Karpas-422 (cell line): ENCODE data around the gene DEFB132. TPM values are rescaled to one million over a fixed set of nuclear protein-coding genes. Genes with fewer than 3 reads are reported as not detected.

Experiments
- DNase-seq: peaks from one replicate; pipeline ENCODE4 v3.0.0-alpha.2; 2015
- H2AFZ ChIP-seq: fragments of 200-600 bp; sonication (generic); 2 replicates; pipeline ENCODE4 v1.6.1; 2014; ENCODE audit warnings: antibody characterized with exemption, low read length, mixed read lengths
- H3K27ac ChIP-seq: fragments of 200-600 bp; sonication (generic); 2 replicates; pipeline ENCODE4 v1.5.1; 2014; ENCODE audit warnings: mild to moderate bottlenecking, low read length, moderate library complexity
- H3K27me3 ChIP-seq: fragments of 200-600 bp; sonication (generic); 2 replicates; pipeline ENCODE4 v1.6.1; 2014; ENCODE audit warnings: low read length, mixed read lengths
- H3K36me3 ChIP-seq: fragments of 200-600 bp; sonication (generic); 2 replicates; pipeline ENCODE4 v1.6.1; 2014; ENCODE audit warnings: low read length, mixed read lengths; ENCODE audit not compliant: insufficient read depth
- H3K4me1 ChIP-seq: fragments of 200-600 bp; sonication (generic); 2 replicates; pipeline ENCODE4 v1.6.1; 2014; ENCODE audit warnings: mild to moderate bottlenecking, low read length, mixed read lengths
- H3K4me2 ChIP-seq: fragments of 200-600 bp; sonication (generic); 2 replicates; pipeline ENCODE4 v1.6.1; 2014; ENCODE audit warnings: low read length, low read depth, mild to moderate bottlenecking; ENCODE audit not compliant: poor library complexity, severe bottlenecking
- H3K4me3 ChIP-seq: fragments of 200-600 bp; sonication (generic); 2 replicates; pipeline ENCODE4 v1.5.1; 2014; ENCODE audit warnings: mild to moderate bottlenecking, antibody characterized with exemption, low read length, mixed read lengths
- H3K79me2 ChIP-seq: fragments of 200-600 bp; sonication (generic); 2 replicates; pipeline ENCODE4 v1.6.1; 2014; ENCODE audit warnings: mild to moderate bottlenecking, low read length, mixed read lengths
- H3K9ac ChIP-seq: fragments of 200-600 bp; sonication (generic); 2 replicates; pipeline ENCODE4 v1.6.0; 2014; ENCODE audit warnings: low read length
- H3K9me2 ChIP-seq: fragments of 200-600 bp; sonication (generic), shearing (Covaris generic); replicated peaks from 2 replicates; pipeline ENCODE4 v1.6.0; 2014; ENCODE audit warnings: mild to moderate bottlenecking, low read length, moderate library complexity; ENCODE audit not compliant: insufficient read depth
- H3K9me3 ChIP-seq: fragments of 300-700, 200-600 bp; sonication (generic); 2 replicates; pipeline ENCODE4 v1.6.1; 2014; ENCODE audit warnings: low read length, mixed read lengths
- H4K20me1 ChIP-seq: fragments of 200-600 bp; sonication (generic); 2 replicates; pipeline ENCODE4 v1.6.1; 2014; ENCODE audit warnings: mild to moderate bottlenecking, antibody characterized with exemption, low read length, low read depth; ENCODE audit not compliant: insufficient read depth
- total RNA-seq: library from RNA; depleted of rRNA; stranded (reverse); fragments of >200 nt; shearing (Covaris generic); gene quantifications from 2 replicates; pipeline ENCODE4 v1.2.3, GENCODE V29; 2014; ENCODE audit warnings: low replicate concordance; rRNA removed

DEFB132 gene, protein sequence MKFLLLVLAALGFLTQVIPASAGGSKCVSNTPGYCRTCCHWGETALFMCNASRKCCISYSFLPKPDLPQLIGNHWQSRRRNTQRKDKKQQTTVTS
- 0.22 TPM in 1 of 2 replicates, not detected in the other for total RNA-seq

DNA sequence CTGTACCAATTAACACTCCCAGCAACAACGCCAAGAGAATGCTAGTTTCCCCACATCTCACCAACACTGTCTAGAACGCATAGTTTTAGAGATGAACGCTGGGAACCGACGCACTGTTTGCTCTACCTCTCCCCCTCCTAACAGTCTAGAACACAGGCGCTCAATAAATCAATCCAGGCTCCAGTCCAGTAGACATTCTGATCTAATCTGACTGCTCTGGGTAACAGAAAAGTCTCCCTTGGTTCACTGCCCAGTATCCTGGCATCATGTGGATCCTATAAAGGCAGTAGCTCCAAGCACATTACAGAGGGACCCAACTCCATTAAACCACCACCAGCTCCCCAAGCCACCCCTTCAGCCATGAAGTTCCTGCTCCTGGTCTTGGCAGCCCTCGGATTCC is at the start of gene DEFB132:
DEFB132 (plus strand) TSS at position 306 of the 400 bp plus-strand sequence; CDS start at position 361, 55 bp downstream.
- Histone ChIP-seq H3K36me3 (no peaks in the 10 kb centered on the region), H3K27me3 (no peaks in the 10 kb centered on the region), H3K9me3 (no peaks in the 10 kb centered on the region), H3K79me2 (no peaks in the 10 kb centered on the region), H2AFZ (no peak within 1 kb of the TSS), H3K9ac (no peak within 1 kb of the TSS), H3K4me3 (no peak within 1 kb of the TSS), H3K9me2 (no peaks in the 10 kb centered on the region), H3K4me2 (no peak within 1 kb of the TSS), H3K27ac (no peak within 1 kb of the TSS), H4K20me1 (no peaks in the 10 kb centered on the region), H3K4me1 (no peaks in the 10 kb centered on the region)
- DNase-seq: no peak

DNA sequence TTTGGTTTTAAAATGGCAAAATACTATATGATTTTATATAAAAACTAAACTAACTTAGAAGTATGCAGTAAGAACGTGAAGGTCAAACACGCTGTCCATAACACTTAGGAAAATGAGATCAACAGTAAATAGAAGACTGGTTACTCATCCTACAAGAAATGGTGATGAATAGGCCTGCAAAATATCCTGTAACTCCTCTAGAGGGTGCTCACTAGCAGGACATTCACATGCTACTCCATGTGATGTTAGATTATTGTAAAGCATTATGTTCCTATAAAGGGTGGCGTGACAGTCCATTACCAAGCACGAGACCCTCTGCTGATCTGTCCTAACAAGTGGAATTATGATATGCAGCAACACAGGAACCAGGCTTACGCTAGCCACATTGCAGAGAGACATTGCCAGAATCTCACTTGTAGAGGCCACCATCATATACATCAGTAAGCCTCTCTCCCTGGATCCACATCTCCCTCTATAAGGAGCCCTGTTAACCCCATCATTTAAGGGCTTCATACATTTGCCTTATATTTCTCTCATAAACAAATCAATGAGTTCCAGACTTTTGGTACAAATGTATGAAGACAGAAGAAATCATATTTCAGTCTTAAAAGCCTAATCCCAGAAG is 48.5 kb upstream of the DEFB132 start:
- Histone ChIP-seq H3K4me1 (no peaks in the 10 kb centered on the region), H4K20me1 (no peaks in the 10 kb centered on the region), H3K27ac (no peak overlapping the region), H3K4me3 (no peak overlapping the region), H3K9ac (no peak overlapping the region), H3K36me3 (no peaks in the 10 kb centered on the region), H3K79me2 (no peaks in the 10 kb centered on the region), H3K27me3 (no peaks in the 10 kb centered on the region), H2AFZ (no peak overlapping the region), H3K9me2 (no peaks in the 10 kb centered on the region), H3K9me3 (no peaks in the 10 kb centered on the region), H3K4me2 (no peak overlapping the region)
- DNase-seq: peak; percentile 74

DNA sequence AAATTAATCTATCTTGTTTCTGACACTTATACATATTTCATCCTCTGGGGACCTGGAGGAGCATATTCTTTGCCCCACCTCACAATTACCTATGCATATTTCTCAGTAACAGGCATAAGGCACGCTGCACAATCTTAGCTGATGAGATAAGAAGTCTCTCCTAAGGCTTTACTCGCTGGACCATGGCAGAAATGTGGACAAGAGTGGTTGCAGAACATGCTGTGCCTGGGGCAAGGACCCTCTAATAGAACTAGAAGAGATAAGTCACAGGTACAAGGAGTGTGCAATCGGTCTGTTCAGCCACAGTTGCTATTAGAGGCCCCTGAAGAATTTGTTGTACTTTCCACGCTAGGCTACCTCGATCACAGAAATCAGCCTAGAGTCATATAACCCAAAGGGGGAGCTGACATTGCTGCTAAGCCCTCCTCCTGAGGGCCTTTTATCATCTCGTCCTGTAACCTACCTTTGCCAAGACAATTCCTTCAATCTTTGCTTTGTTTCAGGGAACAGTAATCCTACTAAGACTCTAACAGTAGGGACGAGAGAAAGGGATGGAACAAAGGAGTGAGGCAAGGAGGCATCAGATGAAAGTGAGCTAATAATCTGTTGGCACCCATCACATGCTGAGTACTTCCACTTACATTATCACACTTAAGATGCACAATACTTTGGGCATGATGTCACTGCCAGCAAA is 46.6 kb upstream of the DEFB132 start:
- no peaks in the 10 kb centered on the region for H3K27me3 ChIP-seq
- no peaks in the 10 kb centered on the region for H4K20me1 ChIP-seq
- H3K9me2 ChIP-seq: no peaks in the 10 kb centered on the region
- no peaks in the 10 kb centered on the region for H3K36me3 ChIP-seq
- H3K4me1 ChIP-seq: no peaks in the 10 kb centered on the region
- DNase-seq: no peak
- H3K4me3 ChIP-seq: no peak overlapping the region
- H3K9me3 ChIP-seq: no peaks in the 10 kb centered on the region
- H2AFZ ChIP-seq: no peak overlapping the region
- no peak overlapping the region for H3K27ac ChIP-seq
- H3K4me2 ChIP-seq: no peak overlapping the region
- H3K9ac ChIP-seq: no peak overlapping the region
- no peaks in the 10 kb centered on the region for H3K79me2 ChIP-seq

DNA sequence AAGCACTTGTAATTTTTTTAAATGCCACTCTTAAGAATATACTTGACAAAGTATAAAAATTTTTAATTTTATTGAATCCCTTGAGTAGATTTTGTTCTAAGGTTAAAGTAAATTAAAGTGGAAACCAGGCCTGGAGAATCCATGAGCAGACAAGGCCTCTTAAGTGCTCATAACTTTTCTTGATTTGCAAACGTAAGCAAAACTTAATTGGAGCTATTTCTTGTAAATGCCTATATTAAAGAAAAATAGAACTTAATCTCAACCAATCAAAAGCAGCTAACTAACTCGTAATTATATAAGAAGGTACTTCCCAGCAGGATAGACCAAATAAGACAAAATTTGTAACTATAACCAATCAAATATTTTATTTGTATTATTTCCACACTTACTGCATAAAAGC is 43.1 kb upstream of the DEFB132 start:
- Histone ChIP-seq H3K9me2 (no peaks in the 10 kb centered on the region), H3K4me1 (no peaks in the 10 kb centered on the region)

DNA sequence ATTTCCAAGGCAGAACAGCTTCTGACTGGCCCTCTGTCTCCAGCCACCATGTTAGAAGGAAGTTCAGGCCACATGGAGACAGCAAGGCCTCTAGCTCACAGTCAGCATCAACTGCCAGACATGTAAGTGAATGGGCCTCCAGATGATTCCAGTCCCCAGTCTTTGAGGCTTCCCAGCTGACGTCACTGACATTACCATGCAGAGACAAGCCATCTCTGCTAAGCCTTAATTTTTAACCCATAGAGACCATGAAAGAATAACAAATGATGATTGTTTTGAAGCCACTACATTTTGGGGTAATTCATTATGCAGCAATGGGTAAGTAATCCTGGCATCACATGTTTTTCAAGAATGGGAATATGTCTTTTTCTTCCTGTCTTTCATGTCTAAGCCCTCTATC is 41.7 kb upstream of the DEFB132 start:
- DNase-seq: no peak

More for the DNA sequence above, 43.1 kb upstream of the DEFB132 start:
- H3K36me3 ChIP-seq: no peaks in the 10 kb centered on the region
- no peak overlapping the region for H3K9ac ChIP-seq
- no peaks in the 10 kb centered on the region for H3K79me2 ChIP-seq
- H3K4me2 ChIP-seq: no peak overlapping the region
- no peaks in the 10 kb centered on the region for H3K9me3 ChIP-seq
- no peaks in the 10 kb centered on the region for H4K20me1 ChIP-seq
- H2AFZ ChIP-seq: no peak overlapping the region
- DNase-seq: no peak
- no peaks in the 10 kb centered on the region for H3K27me3 ChIP-seq
- H3K4me3 ChIP-seq: no peak overlapping the region
- H3K27ac ChIP-seq: no peak overlapping the region

DNA sequence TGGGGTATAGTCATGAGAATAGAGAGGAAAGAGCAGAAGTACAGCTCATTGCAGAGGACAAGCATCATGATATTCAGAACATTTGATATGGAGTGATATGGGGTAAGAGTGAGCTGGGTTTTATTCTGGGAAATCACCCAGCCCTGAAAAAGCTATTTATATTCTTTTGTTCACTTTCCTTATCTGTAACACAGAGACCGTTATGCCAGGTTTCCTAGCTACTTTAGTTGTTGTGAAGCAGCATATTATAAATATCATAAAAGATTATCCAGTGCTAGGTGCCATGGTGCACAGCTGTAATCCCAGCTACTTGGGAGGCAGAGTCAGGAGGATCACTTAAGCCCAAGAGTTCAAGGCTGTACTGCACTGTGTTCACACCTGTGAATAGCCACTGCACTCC is 40.3 kb upstream of the DEFB132 start:
- DNase-seq: no peak
- no peak overlapping the region for H3K27ac ChIP-seq
- no peaks in the 10 kb centered on the region for H3K9me2 ChIP-seq
- H3K4me3 ChIP-seq: no peak overlapping the region
- no peaks in the 10 kb centered on the region for H3K4me1 ChIP-seq
- H3K9ac ChIP-seq: no peak overlapping the region
- H3K79me2 ChIP-seq: no peaks in the 10 kb centered on the region
- H2AFZ ChIP-seq: no peak overlapping the region
- no peak overlapping the region for H3K4me2 ChIP-seq
- no peaks in the 10 kb centered on the region for H3K27me3 ChIP-seq
- no peaks in the 10 kb centered on the region for H3K36me3 ChIP-seq
- no peaks in the 10 kb centered on the region for H4K20me1 ChIP-seq
- no peaks in the 10 kb centered on the region for H3K9me3 ChIP-seq

More for the DNA sequence above, 41.7 kb upstream of the DEFB132 start:
- Histone ChIP-seq H3K4me2 (no peak overlapping the region), H3K9me3 (no peaks in the 10 kb centered on the region), H3K27me3 (no peaks in the 10 kb centered on the region), H3K4me1 (no peaks in the 10 kb centered on the region), H3K4me3 (no peak overlapping the region), H3K9me2 (no peaks in the 10 kb centered on the region), H4K20me1 (no peaks in the 10 kb centered on the region), H2AFZ (no peak overlapping the region), H3K79me2 (no peaks in the 10 kb centered on the region), H3K36me3 (no peaks in the 10 kb centered on the region), H3K9ac (no peak overlapping the region), H3K27ac (no peak overlapping the region)

DNA sequence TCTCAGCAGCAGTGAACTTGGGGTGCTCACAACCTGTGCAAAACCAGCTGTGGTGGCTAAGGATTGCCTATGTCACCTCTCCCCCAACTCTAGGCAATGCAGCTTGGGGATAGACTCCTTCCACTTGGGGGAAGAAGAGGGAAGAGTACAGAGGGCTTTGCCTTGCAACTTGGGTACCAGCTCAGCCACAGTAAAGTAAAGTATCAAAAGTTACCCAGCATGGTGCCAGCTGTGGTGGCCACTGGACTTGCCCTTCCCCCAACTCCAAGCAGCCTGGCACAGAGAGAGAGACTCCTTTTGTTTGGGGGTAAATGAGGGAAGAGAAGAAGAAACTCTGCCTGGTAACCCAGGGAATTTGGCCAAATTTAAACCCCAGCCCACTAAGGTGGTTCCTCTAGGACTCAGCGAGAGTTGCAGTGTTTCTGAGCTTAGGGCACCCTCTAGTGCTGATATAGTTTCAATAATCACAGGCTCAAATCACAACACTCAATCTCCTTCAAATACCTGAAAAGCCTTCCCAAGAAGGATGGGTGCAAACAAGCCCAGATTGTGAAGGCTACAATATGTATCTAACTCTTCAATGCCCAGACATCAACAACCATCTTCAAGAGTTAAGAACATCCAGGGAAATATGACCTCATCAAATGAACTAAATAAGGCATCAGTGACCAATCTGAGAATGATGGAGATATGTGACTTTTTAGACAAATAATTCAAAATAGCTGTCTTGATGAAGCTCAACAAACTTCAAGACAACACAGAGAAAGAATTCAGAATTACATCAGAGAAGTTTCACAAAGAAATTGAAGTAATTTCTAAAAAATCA is 38.0 kb upstream of the DEFB132 start:
- H3K9ac ChIP-seq: no peak overlapping the region

More for the DNA sequence above, 38.0 kb upstream of the DEFB132 start:
- no peaks in the 10 kb centered on the region for H3K9me3 ChIP-seq
- H3K4me3 ChIP-seq: no peak overlapping the region
- no peaks in the 10 kb centered on the region for H3K27me3 ChIP-seq
- H3K79me2 ChIP-seq: no peaks in the 10 kb centered on the region
- H3K36me3 ChIP-seq: no peaks in the 10 kb centered on the region
- no peak overlapping the region for H3K4me2 ChIP-seq
- no peak overlapping the region for H3K27ac ChIP-seq
- no peaks in the 10 kb centered on the region for H3K4me1 ChIP-seq
- H2AFZ ChIP-seq: no peak overlapping the region
- no peaks in the 10 kb centered on the region for H4K20me1 ChIP-seq
- DNase-seq: peak; percentile 71
- H3K9me2 ChIP-seq: no peaks in the 10 kb centered on the region
